Endothelial cell of umbilical vein (primary cell): ENCODE data around the gene ZNF555. TPM values are rescaled to one million over a fixed set of nuclear protein-coding genes. Genes with fewer than 3 reads are reported as not detected.
"Not testable (repeated sequence)": the region's sequence is repeated elsewhere in the genome, so short reads cannot be mapped to it uniquely, and the experiment has no call there.

Source experiments
- BruUV-seq: library from RNA; stranded (reverse); fragments of 400-500 nt; replicated peaks from 2 replicates; lab custom pipeline; 2021; lab: Mats Ljungman, UMichigan
- CTCF ChIA-PET: fragments of 300-600, 350-600 bp; sonication (Branson Sonifier 250); formaldehyde crosslinking; loops from one replicate; lab custom pipeline; 2021; ENCODE audit warnings: antibody characterized with exemption, inconsistent platforms; lab: Charles Lee
- POLR2A ChIA-PET: fragments of 300-600, 350-600 bp; sonication (Branson Sonifier 250); formaldehyde crosslinking; loops from one replicate; lab custom pipeline; 2021; ENCODE audit warnings: antibody characterized with exemption, inconsistent platforms; lab: Charles Lee
- DNase-seq: peaks from one replicate; pipeline ENCODE4 v3.0.0-alpha.2; 2011; ENCODE audit warnings: low read depth, low spot score
- FAIRE-seq: peaks from 2 replicates; lab custom pipeline; 2011; peaks lifted over from hg19 to GRCh38; lab: Jason Lieb, UNC
- H2AFZ ChIP-seq: 2 replicates; pipeline ENCODE4 v1.6.0; 2012; ENCODE audit warnings: low read depth, low read length, control low read depth, inconsistent platforms
- H3K27ac ChIP-seq: 2 replicates; pipeline ENCODE4 v1.5.1; 2011; ENCODE audit warnings: low read depth, mild to moderate bottlenecking, control low read depth, low read length, moderate library complexity; ENCODE audit not compliant: insufficient read depth
- H3K27me3 ChIP-seq, 2 experiments: 2 replicates each; pipeline versions ENCODE4 v1.6.0 to v1.6.1; 2011; ENCODE audit warnings: low read length in 2 of 2, mixed read lengths in 1 of 2; ENCODE audit not compliant: control insufficient read depth in 2 of 2, insufficient read depth in 2 of 2
- H3K36me3 ChIP-seq, 2 experiments: 2 replicates in 1 of 2; 3 replicates in 1 of 2; pipeline ENCODE4 v1.5.1; 2011; ENCODE audit warnings: low read length in 2 of 2, mild to moderate bottlenecking in 1 of 2, moderate library complexity in 1 of 2; ENCODE audit not compliant: control insufficient read depth in 2 of 2, insufficient read depth in 2 of 2; ENCODE audit errors: extremely low read depth in 1 of 2
- H3K4me1 ChIP-seq: 3 replicates; pipeline ENCODE4 v1.5.1; 2011; ENCODE audit warnings: mild to moderate bottlenecking, low read length; ENCODE audit not compliant: control insufficient read depth, insufficient read depth; ENCODE audit errors: extremely low read depth
- H3K4me2 ChIP-seq: 2 replicates; pipeline ENCODE4 v1.6.1; 2011; ENCODE audit warnings: low read length, control low read depth, mixed read lengths; ENCODE audit not compliant: insufficient read depth
- H3K4me3 ChIP-seq, 3 experiments: fragments of 200-600 bp in 1 of 3; sonication (generic), shearing (Covaris generic) in 1 of 3; replicated peaks in 1 of 3; 2 replicates each; pipeline ENCODE4 v1.5.1; 2011 to 2016; ENCODE audit warnings: control low read depth in 3 of 3, low read length in 3 of 3, mild to moderate bottlenecking in 2 of 3, inconsistent platforms in 1 of 3, low read depth in 1 of 3, moderate library complexity in 1 of 3; ENCODE audit not compliant: insufficient read depth in 1 of 3
- H3K79me2 ChIP-seq: 2 replicates; pipeline ENCODE4 v1.6.0; 2012; ENCODE audit warnings: low read length, inconsistent platforms; ENCODE audit not compliant: control insufficient read depth, insufficient read depth
- H3K9ac ChIP-seq: replicated peaks from 2 replicates; pipeline ENCODE3; 2011; ENCODE audit warnings: low read length, control low read depth; ENCODE audit not compliant: insufficient read depth; ENCODE audit errors: extremely low read depth
- H3K9me1 ChIP-seq: replicated peaks from 3 replicates; pipeline ENCODE4 v1.6.0; 2011; ENCODE audit warnings: mild to moderate bottlenecking, low read length; ENCODE audit not compliant: control insufficient read depth, insufficient read depth; ENCODE audit errors: extremely low read depth
- H3K9me3 ChIP-seq: replicated peaks from 2 replicates; pipeline ENCODE4 v1.5.1; 2012; ENCODE audit warnings: low read length, inconsistent platforms; ENCODE audit not compliant: control insufficient read depth, insufficient read depth
- H4K20me1 ChIP-seq: replicated peaks from 2 replicates; pipeline ENCODE3; 2011; ENCODE audit warnings: mild to moderate bottlenecking, low read length; ENCODE audit not compliant: control insufficient read depth, insufficient read depth; ENCODE audit errors: extremely low read depth
- EZH2 ChIP-seq: IDR thresholded peaks from 2 replicates; pipeline ENCODE4 v1.6.1; 2012; ENCODE audit warnings: borderline replicate concordance, low read depth, mild to moderate bottlenecking, moderate library complexity, low read length, inconsistent platforms; ENCODE audit not compliant: severe bottlenecking
- FOS ChIP-seq: IDR thresholded peaks from 2 replicates; pipeline ENCODE4 v1.6.1; 2011; ENCODE audit warnings: mild to moderate bottlenecking, low read length, moderate library complexity, borderline replicate concordance; ENCODE audit not compliant: insufficient read depth
- GATA2 ChIP-seq: IDR thresholded peaks from 2 replicates; pipeline ENCODE4 v1.7.0; 2011; ENCODE audit warnings: low read depth, mild to moderate bottlenecking, moderate library complexity, mixed read lengths, low read length; ENCODE audit not compliant: insufficient read length, insufficient read depth
- JUN ChIP-seq: IDR thresholded peaks from 2 replicates; pipeline ENCODE4 v1.6.1; 2011; ENCODE audit warnings: borderline replicate concordance, low read depth; ENCODE audit not compliant: insufficient read length, insufficient read depth
- MAX ChIP-seq: IDR thresholded peaks from 2 replicates; pipeline ENCODE4 v1.6.1; 2011; ENCODE audit not compliant: insufficient read depth, insufficient read length
- MYC ChIP-seq: IDR thresholded peaks from one replicate; pipeline ENCODE4 v1.6.1; 2011; ENCODE audit warnings: mild to moderate bottlenecking, low read depth, low read length
- POLR2A ChIP-seq: IDR thresholded peaks from 2 replicates; pipeline ENCODE4 v1.6.1; 2012; ENCODE audit warnings: low read depth, mild to moderate bottlenecking, control low read depth, low read length
- POLR2AphosphoS5 ChIP-seq: IDR thresholded peaks from 2 replicates; pipeline ENCODE4 v1.6.1; 2012; ENCODE audit warnings: low read depth, mild to moderate bottlenecking, control low read depth, low read length, moderate library complexity; ENCODE audit not compliant: insufficient read depth
- dilution Hi-C: fragments of 300-500 bp; cut with MboI; formaldehyde crosslinking; loops from one replicate; pipeline ENCODE4 v1.15.0; 2019; ENCODE audit warnings: low sequenced_read_pairs; ENCODE audit not compliant: extremely low pct_ligation_motif_present
- intact Hi-C: fragments of 100-400 bp; cut with micrococcal nuclease; formaldehyde crosslinking; loops from one replicate; pipeline ENCODE4 v1.10.0; 2022
- polyA plus RNA-seq, 4 experiments: library from polyadenylated mRNA; depleted of rRNA in 3 of 4; stranded (reverse) in 3 of 4; unstranded in 1 of 4; fragments of >200 nt; gene quantifications; 2 replicates each; pipeline versions ENCODE4 v1.2.1 to v1.2.3, GENCODE V29; 2011 to 2012; ENCODE audit warnings: missing spikeins in 1 of 4
- total RNA-seq: library from RNA; stranded (reverse); gene quantifications from 2 replicates; pipeline ENCODE4 v1.2.3, GENCODE V29; 2021
- TF ChIP-seq, protein P1 (sequence below), 2 donors: IDR thresholded peaks; 1 replicate in 1 of 2; 2 replicates in 1 of 2; pipeline ENCODE4 v1.5.1; 2011; ENCODE audit warnings: low read length in 2 of 2, mild to moderate bottlenecking in 2 of 2, moderate library complexity in 2 of 2, control low read depth in 1 of 2, inconsistent platforms in 1 of 2, low read depth in 1 of 2; ENCODE audit not compliant: insufficient read depth in 1 of 2; ENCODE audit errors: extremely low read depth in 1 of 2

The ZNF555 gene
- total and polyA plus RNA-seq, 2 donors (not counting 3 experiments of a cell fraction or from before 2014, with no cell fraction given), result 1.6 to 5.4 TPM

GRCh38 chr19:2890531-2890930, 49.3 kb downstream of the ZNF555 start:
- H3K4me2 ChIP-seq, H3K27me3 ChIP-seq, H2AFZ ChIP-seq, H3K36me3 ChIP-seq, POLR2A ChIA-PET, H3K4me1 ChIP-seq, H3K9me3 ChIP-seq, H3K4me3 ChIP-seq, H3K9ac ChIP-seq, BruUV-seq, H3K9me1 ChIP-seq, H3K27ac ChIP-seq, dilution Hi-C loops, H4K20me1 ChIP-seq, H3K79me2 ChIP-seq, DNase-seq, intact Hi-C loops, FAIRE-seq: not testable (repeated sequence)
- CTCF ChIA-PET, result interaction anchor here (1.6 kb wide), 1 partner anchor 33 kb away, joined by 3 read pairs; no protein-coding TSS in a partner anchor

- Histone ChIP-seq H3K4me1 (no peaks in the 10 kb centered on the region), H3K79me2 (no peaks in the 10 kb centered on the region), H3K36me3 (no peaks in the 10 kb centered on the region), H3K27ac (no peak overlapping the region), H3K9me3 (peaks cover 5% of the 10 kb centered on the region), H3K27me3 (no peaks in the 10 kb centered on the region), H2AFZ (no peak overlapping the region), H3K9ac (no peak overlapping the region), H3K4me2 (no peak overlapping the region), H4K20me1 (no peaks in the 10 kb centered on the region), H3K9me1 (no peaks in the 10 kb centered on the region), H3K4me3 (no peak overlapping the region)
- intact Hi-C loops (no loop called here), dilution Hi-C loops (no loop called here)
- no TSS peak for BruUV-seq
- ChIA-PET CTCF (no interaction called here), POLR2A (no interaction called here)
- TF ChIP-seq POLR2AphosphoS5 (no peak), GATA2 (no peak), JUN (no peak), FOS (no peak), POLR2A (no peak), MYC (no peak), EZH2 (no peak), MAX (no peak)
- TF ChIP-seq, protein P1, sequence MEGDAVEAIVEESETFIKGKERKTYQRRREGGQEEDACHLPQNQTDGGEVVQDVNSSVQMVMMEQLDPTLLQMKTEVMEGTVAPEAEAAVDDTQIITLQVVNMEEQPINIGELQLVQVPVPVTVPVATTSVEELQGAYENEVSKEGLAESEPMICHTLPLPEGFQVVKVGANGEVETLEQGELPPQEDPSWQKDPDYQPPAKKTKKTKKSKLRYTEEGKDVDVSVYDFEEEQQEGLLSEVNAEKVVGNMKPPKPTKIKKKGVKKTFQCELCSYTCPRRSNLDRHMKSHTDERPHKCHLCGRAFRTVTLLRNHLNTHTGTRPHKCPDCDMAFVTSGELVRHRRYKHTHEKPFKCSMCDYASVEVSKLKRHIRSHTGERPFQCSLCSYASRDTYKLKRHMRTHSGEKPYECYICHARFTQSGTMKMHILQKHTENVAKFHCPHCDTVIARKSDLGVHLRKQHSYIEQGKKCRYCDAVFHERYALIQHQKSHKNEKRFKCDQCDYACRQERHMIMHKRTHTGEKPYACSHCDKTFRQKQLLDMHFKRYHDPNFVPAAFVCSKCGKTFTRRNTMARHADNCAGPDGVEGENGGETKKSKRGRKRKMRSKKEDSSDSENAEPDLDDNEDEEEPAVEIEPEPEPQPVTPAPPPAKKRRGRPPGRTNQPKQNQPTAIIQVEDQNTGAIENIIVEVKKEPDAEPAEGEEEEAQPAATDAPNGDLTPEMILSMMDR (IDR thresholded peaks at IDR 0.05; ENCODE audit: extremely low read depth in 1 of 2, insufficient read depth in 1 of 2, low read depth in 1 of 2, low read length in 2 of 2), result no peak
- DNase-seq (no peak), FAIRE-seq (no peak)
Observed at GRCh38 chr19:2896694-2897093, 55.4 kb downstream of the ZNF555 start.
